Measurements from ENCODE around the gene KCTD20.

Gene KCTD20

GRCh38 chr6:36499918-36500317 lies 57.1 kb downstream of the KCTD20 start:
- DNase-seq: no peak

DNA sequence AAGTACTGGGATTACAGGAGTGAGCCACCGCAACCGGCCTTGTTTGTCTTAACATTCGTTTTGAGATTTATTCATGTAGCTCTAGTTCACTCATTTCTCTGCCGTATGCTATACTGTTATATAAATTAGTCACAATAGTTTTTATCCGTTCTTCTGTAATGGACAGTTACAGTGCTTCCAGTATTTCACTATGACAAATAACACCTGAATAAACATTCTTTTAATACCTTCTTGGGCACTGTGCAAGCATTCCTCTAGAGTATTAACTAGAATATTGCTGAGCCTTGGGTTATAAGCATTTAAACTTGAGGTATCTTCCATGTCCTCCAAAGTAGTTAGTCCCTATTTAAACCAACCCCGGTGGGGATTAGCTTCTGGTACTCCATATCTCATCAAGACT lies 58.9 kb downstream of the KCTD20 start:
- DNase-seq: no peak

DNA sequence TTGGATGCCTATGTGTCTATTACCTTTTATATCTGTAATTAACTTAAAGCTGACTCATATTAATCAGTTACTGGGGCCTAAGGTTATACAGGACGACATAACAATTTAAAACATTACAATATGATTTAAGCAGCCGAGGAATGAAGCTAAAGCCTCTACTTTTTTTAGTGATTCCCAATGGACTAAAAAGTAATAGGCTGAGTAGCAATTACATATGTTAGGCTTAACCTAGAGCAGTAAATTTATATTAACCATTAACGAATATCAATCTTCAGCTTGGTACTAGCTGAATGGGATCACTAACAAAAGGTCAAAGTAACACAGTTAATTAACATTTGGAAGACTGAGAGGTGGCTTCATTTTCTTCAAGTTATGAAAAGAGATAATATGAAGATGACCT lies 61.4 kb downstream of the KCTD20 start:
- DNase-seq: no peak

GRCh38 chr6:36504982-36505381 lies 62.2 kb downstream of the KCTD20 start:
- DNase-seq: no peak

GRCh38 chr6:36505744-36506534 lies 63.1 kb downstream of the KCTD20 start:
- DNase-seq: no peak

DNA sequence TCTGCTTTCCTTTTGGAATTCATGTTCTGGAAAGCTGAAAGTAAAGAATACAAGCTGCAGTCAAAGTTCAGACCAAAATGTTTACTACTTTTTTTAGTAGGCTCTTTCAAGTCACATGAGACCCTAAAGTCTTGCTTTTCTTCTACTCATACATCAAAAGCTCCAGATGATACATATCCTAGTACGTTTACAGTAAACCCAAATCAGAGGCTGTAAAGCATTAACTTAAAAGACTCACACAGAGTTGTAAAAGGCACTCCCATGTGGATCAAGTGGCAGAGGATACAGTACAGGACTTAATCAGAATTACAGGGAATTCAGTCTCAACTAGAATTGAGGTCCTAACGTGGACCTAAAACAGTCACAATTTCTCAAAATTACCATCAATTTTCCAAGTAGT lies 63.8 kb downstream of the KCTD20 start:
- DNase-seq: no peak

DNA sequence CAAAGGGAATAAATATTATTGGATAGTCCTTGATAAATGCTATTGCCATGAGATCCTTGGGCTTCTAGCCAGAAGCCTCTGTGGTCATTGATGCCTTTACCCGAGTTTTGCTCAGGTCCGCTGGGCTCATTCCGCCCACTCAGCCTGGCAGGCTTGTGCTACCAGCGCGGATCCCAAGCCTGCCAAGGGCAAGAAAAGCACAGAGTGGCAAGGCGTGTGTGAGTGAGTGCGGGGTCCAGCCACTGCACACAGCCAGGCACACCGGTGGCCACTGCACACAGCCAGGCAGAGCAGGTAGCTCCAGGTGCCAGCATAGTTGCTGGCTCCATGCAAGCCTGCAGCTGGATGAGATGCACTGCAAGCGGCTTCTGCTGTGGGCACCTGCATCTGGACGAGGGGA lies 65.7 kb downstream of the KCTD20 start:
- no peak for DNase-seq

- no peak for DNase-seq
These were observed 67.6 kb downstream of the KCTD20 start for GRCh38 chr6:36510365-36510764.

DNA sequence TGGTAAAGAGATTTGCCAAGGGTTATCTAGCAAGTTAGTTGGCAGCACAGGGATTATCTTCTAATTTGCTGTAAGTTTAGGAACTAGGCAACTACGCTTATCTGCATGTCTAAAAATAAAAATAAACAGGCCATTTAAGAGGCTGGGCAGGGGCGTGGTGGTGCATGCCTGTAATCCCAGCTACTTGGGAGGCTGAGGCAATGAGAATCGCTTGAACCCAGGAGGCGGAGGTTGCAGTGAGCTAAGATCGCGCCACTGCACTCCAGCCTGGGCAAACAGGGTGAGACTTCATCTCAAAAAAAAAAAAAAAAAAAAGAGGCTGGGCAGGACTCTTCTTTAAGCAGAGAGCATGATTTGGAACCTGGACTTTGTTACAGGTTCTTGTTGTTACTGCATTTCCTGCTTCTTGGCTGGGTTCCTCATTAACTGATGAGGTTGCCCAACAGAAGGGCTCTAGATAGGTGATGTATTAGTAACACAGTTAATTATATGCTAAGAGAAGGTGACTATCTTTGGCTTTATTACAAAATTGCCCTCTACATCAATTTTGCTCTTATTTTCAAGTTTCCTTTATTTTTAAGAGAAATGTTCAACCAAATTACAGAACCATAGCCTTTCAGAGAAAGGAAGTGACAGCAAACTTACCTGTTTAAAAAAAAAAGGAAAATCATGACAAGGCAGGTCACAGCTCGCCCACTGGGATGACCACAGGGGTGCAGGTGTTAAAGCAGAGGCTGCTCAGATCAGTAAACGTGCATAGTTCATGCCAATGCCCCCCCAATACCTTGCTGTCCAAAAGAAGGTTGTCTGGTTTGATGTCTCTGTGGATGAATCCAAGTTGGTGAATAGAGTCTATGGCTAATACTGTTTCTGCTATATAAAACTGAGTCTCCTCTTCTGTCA lies 72.0 kb downstream of the KCTD20 start:
- DNase-seq: no peak

DNA sequence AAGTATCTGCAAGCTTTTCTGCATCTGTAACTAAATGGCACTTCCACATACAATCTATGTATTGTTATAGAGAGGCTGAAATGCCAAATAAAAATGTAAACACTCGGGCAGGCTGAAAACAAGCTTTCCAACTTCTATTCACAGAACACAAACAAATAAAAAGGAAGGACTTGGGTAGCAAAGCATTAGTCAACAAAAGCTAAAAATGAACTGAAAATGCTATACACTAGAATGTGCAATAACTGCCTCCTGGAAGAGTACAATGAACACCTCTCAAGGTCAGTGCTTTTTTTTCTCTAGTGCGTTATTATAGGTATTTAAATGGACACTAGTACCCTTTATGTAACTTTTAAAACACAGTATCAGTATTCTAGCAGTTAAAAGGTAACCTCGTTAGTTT lies 73.0 kb downstream of the KCTD20 start:
- no peak for DNase-seq

- no peak for DNase-seq
These were observed 73.8 kb downstream of the KCTD20 start for GRCh38 chr6:36516559-36516958.

GRCh38 chr6:36516988-36517387 lies 74.2 kb downstream of the KCTD20 start:
- DNase-seq: no peak

- no peak for DNase-seq
These were observed 74.6 kb downstream of the KCTD20 start for GRCh38 chr6:36517408-36517807.

GRCh38 chr6:36519352-36519751 lies 76.6 kb downstream of the KCTD20 start:
- DNase-seq: no peak

DNA sequence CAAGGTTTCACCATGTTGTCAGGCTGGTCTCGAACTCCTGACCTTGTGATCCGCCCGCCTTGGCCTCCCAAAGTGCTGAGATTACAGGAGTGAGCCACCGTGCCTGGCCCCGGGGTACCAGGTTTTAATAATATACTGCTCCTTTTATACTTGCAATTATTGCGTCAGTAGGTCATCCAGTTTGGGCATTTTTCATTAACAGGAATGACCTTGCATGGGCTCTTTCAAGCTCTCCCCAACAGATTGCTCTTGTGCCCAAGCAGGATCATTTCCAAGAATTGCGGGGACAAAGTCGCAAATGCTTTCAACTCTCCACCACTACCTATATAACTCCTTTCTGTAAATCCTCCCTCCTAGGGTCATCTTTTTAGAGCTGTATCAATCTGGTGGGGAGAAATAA lies 80.7 kb downstream of the KCTD20 start:
- no peak for DNase-seq

- DNase-seq: no peak
These were observed 81.2 kb downstream of the KCTD20 start for GRCh38 chr6:36523936-36524499.

GRCh38 chr6:36524871-36525270 lies 82.1 kb downstream of the KCTD20 start:
- DNase-seq: no peak

- no peak for DNase-seq
These were observed 82.5 kb downstream of the KCTD20 start for GRCh38 chr6:36525346-36525745.

- peak in 1 of 2 donors; percentile 44 for DNase-seq
These were observed 83.3 kb downstream of the KCTD20 start for GRCh38 chr6:36526066-36526465.

- no peak for DNase-seq
These were observed 90.5 kb downstream of the KCTD20 start for GRCh38 chr6:36533321-36533720.

DNA sequence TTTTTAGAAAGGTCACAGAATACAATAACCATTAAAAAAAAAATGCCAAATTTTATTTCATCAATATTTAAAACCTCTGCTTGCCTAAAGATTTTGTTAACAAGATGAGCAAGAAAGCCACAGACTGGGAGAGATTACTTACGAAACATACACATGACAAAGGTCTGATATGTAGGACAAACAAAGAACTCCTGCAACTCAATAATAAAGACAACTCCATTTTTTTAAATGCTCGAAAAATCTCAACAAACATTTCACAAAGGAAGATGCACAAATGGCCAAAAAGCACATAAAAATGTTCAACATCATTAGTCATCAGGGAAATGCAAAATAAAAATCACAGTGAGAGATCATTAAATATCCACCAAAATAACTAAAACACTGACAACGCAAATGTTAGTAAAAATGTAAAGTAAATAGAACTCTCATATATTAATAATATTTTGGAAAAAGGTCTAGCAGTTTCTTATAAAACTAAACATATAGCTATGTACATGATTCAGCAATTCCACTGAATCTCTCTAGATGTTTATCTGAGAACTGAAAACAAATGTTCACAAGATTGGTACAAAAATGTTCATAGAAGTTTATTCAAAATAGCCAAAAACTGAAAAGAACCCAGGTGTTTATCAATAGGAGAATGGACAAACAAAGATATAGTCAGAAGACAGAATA lies 94.2 kb downstream of the KCTD20 start:
- no peak for DNase-seq

DNA sequence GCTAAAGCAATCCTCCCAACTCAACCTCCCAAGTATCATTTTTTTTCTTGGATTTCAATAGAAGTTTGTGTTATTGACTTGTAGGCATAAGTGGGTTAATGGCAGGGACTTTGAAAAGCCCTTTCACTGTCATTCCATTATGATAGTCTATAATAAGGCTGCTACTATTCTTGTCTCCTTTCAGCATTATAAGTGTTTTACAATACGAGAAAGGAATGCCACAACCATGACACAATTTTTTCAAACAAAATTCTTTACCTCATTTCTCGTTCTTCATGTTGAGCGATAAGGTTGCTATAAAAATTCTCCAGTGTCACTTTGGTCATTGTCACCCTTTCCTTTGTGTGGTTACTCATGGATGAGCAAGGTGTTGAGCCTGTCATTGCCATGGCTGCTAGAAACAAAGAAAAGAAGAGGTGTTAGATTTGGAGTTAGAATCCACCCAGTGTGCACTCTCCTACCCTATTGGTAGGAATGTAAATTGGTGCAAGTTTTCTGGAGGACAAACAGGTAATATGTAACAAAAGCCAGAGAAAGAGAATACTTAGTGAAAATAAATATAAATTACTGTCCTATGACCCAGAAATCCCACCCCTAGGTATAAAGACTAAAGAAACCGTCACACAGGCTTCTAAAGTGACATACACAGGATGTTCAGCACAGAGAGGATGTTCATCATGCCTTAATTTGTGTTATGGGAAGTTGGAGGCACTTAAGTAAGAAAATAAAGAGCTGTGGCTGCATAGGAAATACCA lies 97.2 kb downstream of the KCTD20 start:
- no peak for DNase-seq

All from bone marrow (tissue), 2 donors.